ENCODE measurements around the gene FAM25C.
"Not testable (repeated sequence)": the region's sequence is repeated elsewhere in the genome, so short reads cannot be mapped to it uniquely, and the experiment has no call there.

DNA sequence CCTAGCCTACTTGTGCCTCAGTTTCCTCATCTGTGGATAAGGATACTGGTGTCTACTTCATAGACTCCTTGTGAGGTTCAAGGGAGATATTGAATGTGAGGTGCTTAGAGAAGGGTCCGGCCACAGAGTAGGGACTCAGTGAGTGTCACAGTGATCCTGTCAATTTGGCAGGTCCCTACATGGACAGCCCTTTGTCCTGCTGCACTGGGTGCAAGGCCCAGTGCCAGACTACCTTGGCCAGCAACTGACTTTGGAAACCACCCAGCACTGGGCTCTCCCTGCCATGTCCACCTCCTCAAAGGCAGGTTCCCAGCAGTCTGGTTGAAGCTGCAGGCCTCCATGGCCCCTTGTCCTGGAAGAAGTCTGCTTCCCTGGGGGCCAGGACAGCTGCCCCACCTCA, 9.5 kb downstream of the FAM25C start:
- TF ChIP-seq SP2 (tag by site-specific recombination; IDR thresholded peaks at IDR 0.05); ZNF76 (tag by site-specific recombination; IDR thresholded peaks at IDR 0.05; ENCODE audit: borderline replicate concordance, low read depth); ZNF112 (tag by site-specific recombination; IDR thresholded peaks at IDR 0.05); YY1 (tag by site-specific recombination; IDR thresholded peaks at IDR 0.05); ZNF610 (tag by site-specific recombination; IDR thresholded peaks at IDR 0.05; ENCODE audit: borderline replicate concordance); ZNF561 (tag by site-specific recombination; IDR thresholded peaks at IDR 0.05; ENCODE audit: borderline replicate concordance): not testable (repeated sequence)
- TF ChIP-seq, protein P1, sequence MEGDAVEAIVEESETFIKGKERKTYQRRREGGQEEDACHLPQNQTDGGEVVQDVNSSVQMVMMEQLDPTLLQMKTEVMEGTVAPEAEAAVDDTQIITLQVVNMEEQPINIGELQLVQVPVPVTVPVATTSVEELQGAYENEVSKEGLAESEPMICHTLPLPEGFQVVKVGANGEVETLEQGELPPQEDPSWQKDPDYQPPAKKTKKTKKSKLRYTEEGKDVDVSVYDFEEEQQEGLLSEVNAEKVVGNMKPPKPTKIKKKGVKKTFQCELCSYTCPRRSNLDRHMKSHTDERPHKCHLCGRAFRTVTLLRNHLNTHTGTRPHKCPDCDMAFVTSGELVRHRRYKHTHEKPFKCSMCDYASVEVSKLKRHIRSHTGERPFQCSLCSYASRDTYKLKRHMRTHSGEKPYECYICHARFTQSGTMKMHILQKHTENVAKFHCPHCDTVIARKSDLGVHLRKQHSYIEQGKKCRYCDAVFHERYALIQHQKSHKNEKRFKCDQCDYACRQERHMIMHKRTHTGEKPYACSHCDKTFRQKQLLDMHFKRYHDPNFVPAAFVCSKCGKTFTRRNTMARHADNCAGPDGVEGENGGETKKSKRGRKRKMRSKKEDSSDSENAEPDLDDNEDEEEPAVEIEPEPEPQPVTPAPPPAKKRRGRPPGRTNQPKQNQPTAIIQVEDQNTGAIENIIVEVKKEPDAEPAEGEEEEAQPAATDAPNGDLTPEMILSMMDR (tag by site-specific recombination; IDR thresholded peaks at IDR 0.05) = not testable (repeated sequence)
- TF ChIP-seq, protein P2, sequence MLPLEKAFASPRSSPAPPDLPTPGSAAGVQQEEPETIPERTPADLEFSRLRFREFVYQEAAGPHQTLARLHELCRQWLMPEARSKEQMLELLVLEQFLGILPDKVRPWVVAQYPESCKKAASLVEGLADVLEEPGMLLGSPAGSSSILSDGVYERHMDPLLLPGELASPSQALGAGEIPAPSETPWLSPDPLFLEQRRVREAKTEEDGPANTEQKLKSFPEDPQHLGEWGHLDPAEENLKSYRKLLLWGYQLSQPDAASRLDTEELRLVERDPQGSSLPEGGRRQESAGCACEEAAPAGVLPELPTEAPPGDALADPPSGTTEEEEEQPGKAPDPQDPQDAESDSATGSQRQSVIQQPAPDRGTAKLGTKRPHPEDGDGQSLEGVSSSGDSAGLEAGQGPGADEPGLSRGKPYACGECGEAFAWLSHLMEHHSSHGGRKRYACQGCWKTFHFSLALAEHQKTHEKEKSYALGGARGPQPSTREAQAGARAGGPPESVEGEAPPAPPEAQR (tag by site-specific recombination; IDR thresholded peaks at IDR 0.05) = not testable (repeated sequence)
- TF ChIP-seq, protein P3, sequence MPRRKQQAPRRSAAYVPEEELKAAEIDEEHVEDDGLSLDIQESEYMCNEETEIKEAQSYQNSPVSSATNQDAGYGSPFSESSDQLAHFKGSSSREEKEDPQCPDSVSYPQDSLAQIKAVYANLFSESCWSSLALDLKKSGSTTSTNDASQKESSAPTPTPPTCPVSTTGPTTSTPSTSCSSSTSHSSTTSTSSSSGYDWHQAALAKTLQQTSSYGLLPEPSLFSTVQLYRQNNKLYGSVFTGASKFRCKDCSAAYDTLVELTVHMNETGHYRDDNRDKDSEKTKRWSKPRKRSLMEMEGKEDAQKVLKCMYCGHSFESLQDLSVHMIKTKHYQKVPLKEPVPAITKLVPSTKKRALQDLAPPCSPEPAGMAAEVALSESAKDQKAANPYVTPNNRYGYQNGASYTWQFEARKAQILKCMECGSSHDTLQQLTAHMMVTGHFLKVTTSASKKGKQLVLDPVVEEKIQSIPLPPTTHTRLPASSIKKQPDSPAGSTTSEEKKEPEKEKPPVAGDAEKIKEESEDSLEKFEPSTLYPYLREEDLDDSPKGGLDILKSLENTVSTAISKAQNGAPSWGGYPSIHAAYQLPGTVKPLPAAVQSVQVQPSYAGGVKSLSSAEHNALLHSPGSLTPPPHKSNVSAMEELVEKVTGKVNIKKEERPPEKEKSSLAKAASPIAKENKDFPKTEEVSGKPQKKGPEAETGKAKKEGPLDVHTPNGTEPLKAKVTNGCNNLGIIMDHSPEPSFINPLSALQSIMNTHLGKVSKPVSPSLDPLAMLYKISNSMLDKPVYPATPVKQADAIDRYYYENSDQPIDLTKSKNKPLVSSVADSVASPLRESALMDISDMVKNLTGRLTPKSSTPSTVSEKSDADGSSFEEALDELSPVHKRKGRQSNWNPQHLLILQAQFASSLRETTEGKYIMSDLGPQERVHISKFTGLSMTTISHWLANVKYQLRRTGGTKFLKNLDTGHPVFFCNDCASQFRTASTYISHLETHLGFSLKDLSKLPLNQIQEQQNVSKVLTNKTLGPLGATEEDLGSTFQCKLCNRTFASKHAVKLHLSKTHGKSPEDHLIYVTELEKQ (tag by site-specific recombination; IDR thresholded peaks at IDR 0.05; ENCODE audit: borderline replicate concordance) = not testable (repeated sequence)

Data from HEK293 (cell line).